DMS 273 treated with DMSO at 0.1 percent for 48 hours (cell line): Measurements from ENCODE around the gene TULP4.
A peak's percentile ranks its signal among the peaks of the same experiment; 100 is the strongest.

Experiments used
- DNase-seq: peaks from one replicate; lab custom pipeline; 2025; lab: John Stamatoyannopoulos, UW

The TULP4 gene

DNA sequence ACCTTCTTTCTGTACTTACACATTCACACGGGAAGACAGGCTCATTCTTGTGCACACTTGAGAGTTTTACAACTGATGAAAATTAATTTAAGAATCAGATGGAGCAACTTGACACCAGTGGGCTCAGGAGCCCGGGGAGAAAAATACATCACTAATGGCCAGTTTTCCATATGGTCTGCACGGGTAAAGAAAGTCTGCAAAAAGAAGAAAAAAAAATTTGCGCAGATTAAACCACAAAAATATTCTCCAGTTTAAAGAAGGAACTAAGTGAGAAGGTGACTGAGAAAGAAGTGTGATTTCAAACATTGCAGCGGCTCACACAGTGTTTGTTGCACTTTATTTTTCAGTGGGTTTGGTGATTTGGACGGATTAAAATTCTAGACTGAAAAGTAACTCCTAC is at the start of gene TULP4:
TULP4 (plus strand) TSS at position 301 of the 400 bp plus-strand sequence. CDS start 1,552 bp downstream, outside the sequence.
- DNase-seq = no peak

- no peak for DNase-seq
These were observed 49.5 kb upstream of the TULP4 start for GRCh38 chr6:158262755-158263154.

DNA sequence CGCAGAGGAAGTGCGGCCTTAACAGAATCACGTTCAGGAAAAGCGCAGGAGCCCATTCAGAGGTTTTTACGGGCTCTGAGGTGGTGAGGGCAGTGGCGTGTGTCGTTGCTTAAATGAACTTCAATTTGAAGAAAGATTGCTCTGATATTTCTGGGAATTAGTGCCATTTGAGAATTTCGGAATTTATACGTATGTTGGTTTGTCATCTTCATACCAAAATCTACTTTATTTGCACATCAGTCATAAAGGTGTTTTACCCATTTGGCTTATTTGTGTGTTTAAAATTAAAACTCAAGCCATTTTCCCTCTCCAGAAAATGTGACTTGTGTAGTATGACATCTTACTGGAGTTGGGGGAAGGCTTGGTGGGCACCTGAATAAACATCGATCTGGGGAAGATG is 48.1 kb upstream of the TULP4 start:
- no peak for DNase-seq

DNA sequence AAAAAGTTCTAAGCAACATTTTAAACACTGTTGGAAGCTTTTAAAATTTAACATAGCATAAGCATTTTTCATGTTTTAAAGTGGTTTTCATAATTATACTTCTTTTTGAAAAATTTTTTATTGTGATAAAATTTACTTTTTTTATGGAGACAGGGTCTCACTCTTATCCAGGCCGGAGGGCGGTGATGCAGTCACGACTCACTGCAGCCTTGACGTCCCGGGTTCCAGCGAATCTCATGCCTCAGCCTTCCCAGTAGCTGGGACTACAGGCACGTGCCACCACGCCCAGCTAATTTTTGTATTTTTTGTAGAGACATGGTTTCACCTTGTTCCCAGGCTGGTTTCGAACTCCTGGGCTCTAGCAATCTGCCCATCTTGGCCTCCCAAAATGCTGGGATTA is 46.1 kb upstream of the TULP4 start:
- no peak for DNase-seq

DNA sequence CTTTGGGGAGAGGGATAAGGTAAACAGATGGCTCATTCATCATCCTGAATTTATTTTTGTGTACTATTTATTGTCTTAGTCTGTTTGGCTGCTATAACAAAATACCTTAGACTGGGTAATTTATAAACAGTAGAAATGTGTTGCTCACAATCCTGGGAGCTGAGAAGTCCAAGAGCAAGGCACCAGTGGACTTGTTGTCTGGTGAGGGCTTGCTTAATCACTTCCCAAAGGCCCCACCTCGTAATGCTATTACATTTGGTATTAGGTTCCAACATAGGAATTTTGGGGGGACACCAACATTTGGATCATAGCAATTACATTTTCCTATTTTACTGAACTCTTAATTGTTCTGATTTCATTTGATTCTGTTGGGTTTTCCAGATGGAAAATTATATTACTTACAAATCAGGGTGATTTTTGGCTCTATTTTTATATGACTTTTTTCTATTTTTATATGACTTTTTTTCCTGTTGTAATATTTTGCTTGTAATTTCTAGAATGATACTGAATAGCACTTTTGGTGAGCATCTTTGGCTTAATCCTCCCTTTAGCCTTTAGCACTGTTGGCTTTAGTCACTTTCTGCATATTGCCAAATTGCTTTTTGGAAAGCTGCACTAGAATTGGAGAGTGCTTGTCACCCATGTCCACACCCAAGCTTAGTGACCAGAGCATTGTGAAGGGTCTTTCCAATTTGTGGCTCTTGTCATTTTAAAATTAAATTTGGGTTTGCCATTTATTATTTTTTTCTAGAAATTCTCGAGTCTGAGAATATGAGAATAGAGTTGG is 43.7 kb upstream of the TULP4 start:
- DNase-seq = no peak

DNA sequence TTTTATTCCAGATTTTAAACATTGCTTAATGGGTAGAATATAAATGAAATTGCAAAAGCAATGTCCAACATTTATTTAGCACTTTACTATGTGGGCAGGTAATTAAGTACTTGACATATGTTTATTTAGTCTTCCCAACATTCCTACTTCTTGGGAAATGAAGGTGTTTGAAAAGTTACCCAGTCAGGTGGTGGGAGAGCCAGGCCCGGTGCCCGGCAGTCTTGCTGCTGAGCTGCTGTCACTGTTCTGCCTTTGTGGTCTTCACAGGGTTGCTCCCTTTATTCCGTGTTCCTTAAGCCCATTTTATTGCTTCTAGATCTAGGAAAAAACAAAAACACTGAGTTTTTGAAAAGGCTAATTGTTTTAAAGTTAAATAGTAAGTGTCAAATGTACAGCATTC is 42.6 kb upstream of the TULP4 start:
- no peak for DNase-seq

DNA sequence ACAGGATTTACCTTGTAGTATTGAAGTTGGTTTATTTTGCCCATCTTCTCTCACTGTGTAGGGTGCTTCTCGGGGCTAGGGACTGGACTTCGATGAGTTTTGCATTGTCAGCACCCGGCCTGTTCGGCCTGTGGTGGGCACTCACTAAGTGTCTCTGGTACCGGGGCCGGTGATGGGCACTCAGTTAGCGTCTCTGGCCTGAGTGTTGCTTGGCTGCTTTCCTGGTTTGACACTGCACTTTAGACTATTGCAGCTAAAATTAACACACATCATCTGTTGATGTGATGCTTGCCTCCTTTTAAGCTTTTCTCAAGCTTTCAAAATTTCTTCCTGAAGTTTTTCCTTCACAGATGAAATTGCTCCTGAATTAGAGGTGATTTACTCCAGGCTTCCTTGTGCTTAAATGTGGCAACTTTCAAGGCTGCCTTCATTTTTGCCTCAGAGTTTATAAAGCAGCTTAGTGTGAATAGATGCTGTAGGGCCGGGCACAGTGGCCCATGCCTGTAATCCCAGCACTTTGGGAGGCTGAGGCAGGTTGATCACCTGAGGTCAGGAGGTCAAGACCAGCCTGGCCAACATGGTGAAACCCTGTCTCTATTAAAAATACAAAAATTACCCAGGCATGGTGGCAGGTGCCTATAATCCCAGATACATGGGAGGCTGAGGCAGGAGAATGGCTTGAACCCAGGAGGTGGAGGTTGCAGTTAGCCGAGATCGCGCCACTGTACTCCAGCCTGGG is 41.7 kb upstream of the TULP4 start:
- no peak for DNase-seq

GRCh38 chr6:158272324-158272723 is 39.9 kb upstream of the TULP4 start:
- DNase-seq = no peak

DNA sequence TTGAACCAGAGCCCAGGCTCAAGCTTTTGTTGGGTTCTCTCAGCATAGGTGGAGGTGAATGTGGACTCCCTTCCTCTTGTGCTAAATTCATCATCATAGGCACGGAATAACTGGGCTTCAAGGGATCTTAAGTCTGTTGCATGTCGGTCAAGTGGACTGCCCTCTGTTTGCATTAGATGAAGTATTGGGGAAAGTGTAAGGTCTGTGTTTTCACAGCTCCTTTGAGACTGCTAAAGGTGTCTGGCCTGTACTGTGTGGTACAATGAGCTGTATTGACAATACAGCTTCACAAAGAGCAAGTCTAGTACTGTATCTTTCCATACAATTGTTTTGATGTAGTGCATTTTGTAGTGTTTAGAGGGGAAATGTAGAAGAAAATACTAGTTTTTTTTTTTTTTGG is 34.3 kb upstream of the TULP4 start:
- no peak for DNase-seq

GRCh38 chr6:158279615-158280014 is 32.6 kb upstream of the TULP4 start:
- no peak for DNase-seq

DNA sequence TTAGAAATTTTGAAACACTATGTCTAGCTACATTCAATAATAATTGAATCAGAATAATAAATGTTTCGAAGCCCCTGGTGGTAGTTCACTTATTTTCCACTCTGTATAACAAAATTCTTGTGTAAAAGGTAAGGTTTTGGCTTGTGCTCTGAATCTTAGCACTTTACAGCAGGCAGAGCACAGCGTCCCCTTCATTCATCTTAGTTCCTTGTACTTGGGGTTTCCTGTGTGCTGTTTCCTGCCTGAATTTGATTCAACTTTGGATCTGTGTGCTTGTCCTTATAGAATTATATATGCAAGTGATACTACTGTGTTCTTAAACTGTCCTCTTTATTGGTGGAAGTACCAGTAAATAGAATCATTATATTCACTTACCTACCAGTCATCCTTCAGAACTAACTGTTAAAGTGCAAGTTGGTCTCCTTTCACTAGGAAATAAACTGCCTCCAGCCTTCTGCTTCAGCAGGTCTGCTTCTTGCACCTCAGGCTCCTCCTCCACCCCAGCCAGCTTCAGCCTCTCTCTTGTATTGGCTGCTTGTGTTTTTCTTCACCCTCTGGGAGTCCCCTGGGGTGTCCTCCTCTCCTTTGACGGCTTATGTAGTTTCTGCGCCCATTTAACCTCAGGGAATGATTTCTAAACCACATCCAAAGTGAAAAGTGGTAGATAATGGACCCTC is 28.8 kb upstream of the TULP4 start:
- peak; percentile 63 for DNase-seq

GRCh38 chr6:158284007-158284875 is 28.0 kb upstream of the TULP4 start:
- peak; percentile 83 for DNase-seq

GRCh38 chr6:158284876-158285655 is 27.2 kb upstream of the TULP4 start:
- no peak for DNase-seq

DNA sequence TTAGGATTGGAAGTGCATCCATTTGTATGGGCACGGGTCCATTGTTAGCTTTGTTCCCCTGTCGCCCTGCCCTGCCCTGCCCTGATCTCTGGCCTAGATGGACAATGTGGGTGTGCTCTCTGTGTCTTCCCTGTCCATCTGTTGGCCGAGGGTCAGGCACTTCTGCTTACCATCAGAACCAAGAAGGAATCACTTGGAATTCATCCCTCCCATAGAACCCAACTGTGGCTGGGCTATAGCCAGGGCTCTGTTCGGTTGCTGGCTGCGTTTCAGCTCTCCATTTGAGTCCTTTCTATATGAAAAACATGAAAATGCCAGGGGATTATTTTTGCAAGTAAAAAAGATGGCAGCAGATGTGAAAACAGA is 26.6 kb upstream of the TULP4 start:
- DNase-seq = no peak

DNA sequence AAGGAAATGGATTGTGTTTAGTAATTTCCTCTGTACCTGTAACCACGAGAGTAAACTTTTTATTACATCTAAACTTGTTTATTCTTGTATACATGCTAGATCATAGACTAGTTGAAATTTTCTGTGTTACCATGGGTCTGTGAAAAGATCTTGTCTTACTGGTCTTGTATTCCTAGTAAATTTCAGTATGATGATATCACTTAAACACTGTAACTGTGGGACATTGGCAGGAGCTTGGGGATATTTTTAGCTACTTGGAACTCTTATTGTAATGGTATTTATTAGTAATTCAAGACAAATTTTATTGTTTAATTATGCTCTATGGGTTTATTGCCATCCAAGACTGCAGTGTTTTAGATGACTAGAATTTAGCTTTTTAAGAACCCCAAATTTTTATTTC is 25.9 kb upstream of the TULP4 start:
- DNase-seq = no peak

DNA sequence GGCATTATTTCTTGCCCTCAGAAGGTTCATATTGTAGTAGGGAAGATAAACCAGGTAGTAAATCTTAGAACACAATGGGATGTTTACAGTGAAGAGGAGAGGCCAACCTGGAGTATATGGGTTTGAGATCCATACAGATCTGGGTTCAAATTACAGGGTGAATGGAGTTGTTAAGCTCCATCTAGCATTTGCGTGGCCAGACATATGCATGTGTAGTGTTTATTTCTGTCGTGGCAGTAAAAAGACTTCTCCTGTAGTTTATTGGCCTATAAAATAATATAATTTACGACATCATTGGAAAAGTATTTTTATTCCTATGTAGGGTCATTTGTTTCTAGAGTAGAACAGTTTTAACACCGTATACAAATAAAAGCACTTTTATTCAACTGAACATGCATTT is 25.2 kb upstream of the TULP4 start:
- no peak for DNase-seq

DNA sequence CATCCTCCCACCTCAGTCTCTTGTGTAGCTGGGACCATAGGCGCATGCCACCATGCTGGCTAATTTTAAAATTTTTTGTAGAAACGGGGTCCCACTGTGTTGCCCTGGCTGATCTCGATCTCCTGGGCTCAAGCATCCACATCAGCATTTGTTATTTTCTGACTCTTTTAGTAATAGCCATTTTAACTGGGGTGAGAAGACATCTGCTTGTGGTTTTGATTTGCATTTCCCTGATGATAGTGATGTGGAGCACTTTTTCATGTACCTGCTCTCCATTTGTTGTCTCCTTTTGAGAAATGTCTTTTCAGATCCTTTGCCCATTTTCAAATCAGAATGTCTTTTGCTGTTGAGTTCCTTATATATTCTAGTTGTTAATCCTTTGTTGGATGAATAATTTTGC is 22.2 kb upstream of the TULP4 start:
- DNase-seq = no peak

DNA sequence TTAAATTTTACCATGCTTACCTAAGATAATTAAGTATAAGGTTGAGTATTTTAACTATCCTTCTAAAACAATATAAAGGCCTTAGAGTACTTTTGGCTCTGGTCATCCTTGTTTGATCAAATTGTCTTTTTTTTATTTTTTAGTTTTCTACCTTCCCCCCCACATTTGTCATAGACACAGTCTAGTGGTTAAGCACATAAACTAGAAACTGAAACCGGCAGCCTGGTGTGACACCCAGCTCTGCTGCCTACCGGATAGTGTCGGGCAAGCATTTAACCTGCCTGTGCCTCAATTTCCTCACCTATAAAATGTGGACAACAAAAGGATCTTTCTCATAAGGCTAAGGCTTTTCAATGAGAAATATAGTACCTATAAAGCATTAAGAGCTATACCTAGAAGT is 21.6 kb upstream of the TULP4 start:
- no peak for DNase-seq

DNA sequence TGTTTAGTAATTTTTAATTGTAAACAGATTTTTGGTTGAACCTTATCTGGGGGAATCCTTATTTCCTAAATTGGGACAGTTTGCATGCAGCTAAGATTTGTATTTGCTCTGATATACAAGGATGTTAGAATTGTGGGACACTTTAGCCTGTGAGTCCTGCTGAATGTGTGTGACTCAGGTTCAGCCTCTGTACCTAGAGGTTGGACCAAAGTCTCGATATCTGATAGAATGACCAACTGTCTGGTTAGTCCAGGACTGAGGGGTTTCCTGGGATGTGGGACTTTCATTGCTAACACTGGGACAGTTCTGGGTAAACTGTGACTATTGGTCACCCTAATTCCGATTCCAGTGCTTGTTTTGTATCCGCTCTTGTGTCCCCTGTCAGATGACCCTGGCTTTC is 20.2 kb upstream of the TULP4 start:
- DNase-seq = no peak

- no peak for DNase-seq
These were observed 19.1 kb upstream of the TULP4 start for GRCh38 chr6:158293122-158293521.
